ENCODE data around the gene DMWD. TPM values are rescaled to one million over a fixed set of nuclear protein-coding genes. Genes with fewer than 3 reads are reported as not detected.
"Not testable (repeated sequence)": the region's sequence is repeated elsewhere in the genome, so short reads cannot be mapped to it uniquely, and the experiment has no call there.

DMWD gene
- total RNA-seq, 1 experiment from 2014 or later, result 35.9 TPM

DNA sequence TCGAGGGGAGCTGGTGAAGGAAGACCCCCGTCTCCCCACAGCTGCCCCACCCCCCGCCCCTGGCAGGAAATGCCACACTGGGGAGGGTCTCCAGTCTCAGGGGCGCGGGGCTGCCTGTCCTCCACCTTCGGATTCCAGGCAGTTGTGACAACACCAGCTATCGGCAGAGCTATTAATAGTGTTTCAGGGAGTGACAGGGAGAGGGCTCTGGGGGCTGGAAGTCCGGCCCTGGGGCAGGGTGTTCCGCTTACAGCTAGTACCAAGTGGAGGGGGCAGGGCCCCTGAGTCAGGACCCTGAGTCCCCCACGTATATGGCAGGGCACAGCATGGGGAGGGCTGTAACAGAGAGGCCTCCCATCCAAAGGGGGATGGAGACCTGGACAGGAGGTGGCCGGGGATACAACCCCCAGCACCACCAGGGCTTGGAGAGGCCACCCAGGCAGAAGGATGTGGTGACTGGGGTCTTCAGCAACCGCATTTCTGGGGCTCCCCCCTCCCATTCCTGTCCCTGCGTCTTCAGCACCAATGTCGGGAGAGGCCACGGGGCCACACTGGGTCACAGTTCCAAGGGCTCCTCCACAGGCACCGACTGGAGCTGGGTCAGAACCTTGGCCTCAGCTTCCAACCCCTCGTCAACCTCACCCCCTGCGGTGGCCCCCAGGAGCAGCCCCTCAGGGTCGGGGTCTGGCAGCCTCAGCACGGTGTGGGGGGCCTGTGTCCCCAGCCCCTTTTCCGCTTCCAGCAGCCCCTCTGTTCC is 27.5 kb downstream of the DMWD start:
- peak; percentile 77 for DNase-seq
- Histone ChIP-seq H3K4me3 (ENCODE audit: insufficient read depth, low read depth, low read length) (no peak overlapping the region), H3K27me3 (ENCODE audit: control insufficient read depth, insufficient read depth, low read length) (no peaks in the 10 kb centered on the region), H3K36me3 (replicated peaks; ENCODE audit: control insufficient read depth, insufficient read depth, low read length) (no peaks in the 10 kb centered on the region)

DNA sequence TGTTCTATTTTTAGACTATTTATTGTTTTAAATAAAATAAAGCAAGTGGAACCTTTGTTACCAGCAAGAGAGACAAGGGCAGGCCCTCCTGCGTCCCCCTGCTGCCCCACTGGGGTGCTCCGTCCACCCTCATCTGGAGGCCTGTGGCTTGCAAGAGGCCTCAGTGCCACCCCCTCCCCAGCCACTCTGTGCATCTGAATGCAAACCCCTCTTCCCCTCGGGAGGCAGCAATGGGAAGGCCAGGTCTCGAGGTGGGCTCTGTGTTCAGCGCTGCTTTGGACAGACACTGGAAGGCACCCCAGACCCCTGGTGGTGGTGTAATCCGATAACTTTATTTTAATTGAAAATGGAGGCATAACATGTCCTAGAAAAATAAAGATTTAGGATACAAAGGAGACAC is 28.2 kb downstream of the DMWD start:
- Histone ChIP-seq H3K27me3 (ENCODE audit: control insufficient read depth, insufficient read depth, low read length) (no peaks in the 10 kb centered on the region), H3K4me3 (ENCODE audit: insufficient read depth, low read depth, low read length) (no peak overlapping the region), H3K36me3 (replicated peaks; ENCODE audit: control insufficient read depth, insufficient read depth, low read length) (no peaks in the 10 kb centered on the region)
- DNase-seq, result peak; percentile 84

DNA sequence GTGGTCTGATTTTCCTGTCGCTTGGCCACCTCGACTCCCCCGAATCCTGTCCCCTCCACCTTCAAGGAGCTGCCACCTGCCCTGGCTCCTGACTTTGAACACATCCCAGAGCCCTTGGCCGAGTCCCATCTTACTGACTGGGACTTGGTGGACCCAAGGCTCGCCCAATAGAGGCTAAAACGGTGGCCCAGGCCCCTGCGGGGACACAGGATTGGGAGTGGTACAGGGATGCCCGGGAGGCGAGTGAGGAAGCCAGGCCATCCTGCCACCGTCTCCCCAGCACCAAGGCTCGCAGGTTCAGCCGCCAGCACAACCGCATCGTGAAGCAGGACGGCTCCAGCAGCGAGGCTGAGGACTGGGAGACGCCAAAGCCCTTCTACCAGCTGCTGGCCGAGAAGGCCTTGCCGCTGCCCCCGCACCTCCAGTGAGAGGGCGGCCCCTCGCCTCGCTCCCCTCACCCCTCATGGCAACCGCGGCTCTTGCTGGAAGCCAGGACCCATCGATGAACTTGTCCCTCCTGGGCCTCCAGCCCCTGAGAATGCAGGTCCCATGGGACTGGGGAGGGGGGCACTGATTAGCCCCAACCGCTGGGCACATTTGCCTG is 28.9 kb downstream of the DMWD start:
- peak; percentile 77 for DNase-seq

DNA sequence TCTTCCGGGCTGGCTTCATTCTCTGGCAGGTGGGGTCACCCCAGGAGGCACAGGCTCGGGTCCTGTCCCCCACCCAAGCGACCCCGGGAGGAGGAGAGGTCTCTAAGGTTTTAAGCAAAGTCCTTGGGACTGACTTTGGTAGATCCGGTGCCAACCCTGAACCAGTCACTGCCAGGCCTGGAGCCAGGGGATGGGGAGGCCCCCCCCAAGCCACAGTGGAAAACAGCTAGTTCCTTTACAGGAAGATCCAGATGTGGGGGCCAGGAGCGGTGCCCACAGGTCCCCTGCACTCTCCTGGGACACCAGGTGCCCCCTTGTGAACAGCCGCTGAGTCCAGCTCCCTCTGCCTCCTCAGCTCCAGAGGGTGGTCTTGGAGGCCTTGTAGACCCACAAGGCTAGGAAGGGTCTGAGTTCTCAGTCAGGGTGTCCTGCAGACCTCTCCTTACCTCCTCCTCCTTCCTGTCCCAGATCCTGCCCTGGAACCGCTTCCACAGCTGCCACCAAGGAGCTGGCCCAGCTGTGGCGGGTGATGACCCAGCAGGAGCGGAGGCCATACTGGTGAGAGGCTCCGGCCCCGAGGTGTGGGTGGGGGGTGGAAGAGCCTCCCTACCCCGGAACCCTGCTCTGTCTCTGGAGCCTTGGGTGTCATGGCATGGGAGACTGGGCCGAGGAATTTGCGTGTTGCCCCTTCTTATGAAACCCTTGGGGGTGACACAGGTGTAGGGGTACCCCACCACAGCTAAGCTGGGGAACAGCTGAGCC is 29.6 kb downstream of the DMWD start:
- DNase-seq, result peak; percentile 46
- no peaks in the 10 kb centered on the region for H3K27me3 ChIP-seq (ENCODE audit: control insufficient read depth, insufficient read depth, low read length)
- H3K4me3 ChIP-seq (ENCODE audit: insufficient read depth, low read depth, low read length), result no peak overlapping the region
- no peaks in the 10 kb centered on the region for H3K36me3 ChIP-seq (replicated peaks; ENCODE audit: control insufficient read depth, insufficient read depth, low read length)

More for the DNA sequence above, 28.9 kb downstream of the DMWD start:
- Histone ChIP-seq H3K4me3 (ENCODE audit: insufficient read depth, low read depth, low read length) (no peak overlapping the region), H3K36me3 (replicated peaks; ENCODE audit: control insufficient read depth, insufficient read depth, low read length) (no peaks in the 10 kb centered on the region), H3K27me3 (ENCODE audit: control insufficient read depth, insufficient read depth, low read length) (no peaks in the 10 kb centered on the region)

DNA sequence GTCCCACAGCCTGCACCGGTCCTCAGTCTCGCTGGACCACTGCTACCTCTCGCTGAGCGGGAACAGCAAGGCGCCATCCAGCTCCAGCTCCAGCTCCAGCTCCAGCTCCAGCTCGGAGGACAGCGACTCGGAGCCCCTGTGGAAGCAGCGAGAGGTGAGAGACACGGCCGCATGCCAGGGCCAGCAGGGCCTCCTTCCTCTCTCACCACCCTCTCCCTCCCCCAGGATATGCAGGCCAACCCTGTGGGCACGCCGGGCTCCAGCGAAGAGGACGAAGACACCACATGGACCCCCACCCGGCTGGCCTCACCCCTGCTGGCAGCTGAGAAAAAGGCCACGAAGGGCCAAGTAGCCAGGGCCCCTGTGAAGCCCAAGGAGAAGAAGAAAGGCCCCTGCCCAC is 30.9 kb downstream of the DMWD start:
- H3K36me3 ChIP-seq (replicated peaks; ENCODE audit: control insufficient read depth, insufficient read depth, low read length), result no peaks in the 10 kb centered on the region
- H3K27me3 ChIP-seq (ENCODE audit: control insufficient read depth, insufficient read depth, low read length), result no peaks in the 10 kb centered on the region
- peak; percentile 69 for DNase-seq
- no peak overlapping the region for H3K4me3 ChIP-seq (ENCODE audit: insufficient read depth, low read depth, low read length)

DNA sequence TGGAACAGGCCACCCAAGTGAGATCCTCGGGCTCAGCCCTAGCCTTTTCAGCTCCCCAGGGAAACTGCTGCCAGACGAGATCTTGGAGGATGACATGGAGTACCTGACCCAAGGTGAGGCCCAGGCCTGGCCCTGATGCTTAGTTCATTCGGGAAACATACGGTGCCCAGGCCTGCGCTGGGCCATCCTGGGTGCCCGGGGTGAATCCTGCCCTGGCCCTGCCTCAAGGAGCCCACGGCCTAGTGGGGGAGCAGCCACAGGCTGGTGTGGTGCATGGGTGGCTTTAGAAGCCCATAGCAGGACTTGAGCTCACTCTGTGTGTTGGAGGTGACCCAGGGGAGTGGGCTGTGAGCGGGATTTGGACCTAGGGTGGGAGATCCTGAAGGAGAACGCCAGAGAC is 33.7 kb downstream of the DMWD start:
- no peaks in the 10 kb centered on the region; the same call in 1 of the 2 replicates for H3K27me3 ChIP-seq (ENCODE audit: control insufficient read depth, insufficient read depth, low read length)
- no peaks in the 10 kb centered on the region for H3K36me3 ChIP-seq (replicated peaks; ENCODE audit: control insufficient read depth, insufficient read depth, low read length)
- no peak overlapping the region for H3K4me3 ChIP-seq (ENCODE audit: insufficient read depth, low read depth, low read length)
- DNase-seq, result no peak

DNA sequence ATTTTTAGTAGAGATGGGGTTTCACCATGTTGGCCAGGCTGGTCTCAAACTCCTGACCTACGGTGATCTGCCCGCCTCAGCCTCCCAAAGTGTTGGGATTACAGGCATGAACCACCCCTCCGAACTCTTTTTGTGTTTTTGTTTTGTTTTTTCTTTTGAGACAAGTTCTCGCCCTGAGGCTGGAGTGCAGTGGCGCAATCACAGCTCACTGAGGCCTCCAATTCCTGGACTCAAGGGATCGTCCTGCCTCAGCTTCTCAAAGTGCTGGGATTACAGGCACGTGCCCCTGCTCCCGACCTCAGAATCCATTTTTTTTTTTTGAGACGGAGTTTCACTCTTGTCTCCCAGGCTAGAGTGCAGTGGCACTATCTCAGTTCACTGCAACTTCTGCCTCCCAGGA is 35.0 kb downstream of the DMWD start:
- no peak for DNase-seq
- Histone ChIP-seq H3K36me3 (replicated peaks; ENCODE audit: control insufficient read depth, insufficient read depth, low read length) (no peaks in the 10 kb centered on the region), H3K4me3 (ENCODE audit: insufficient read depth, low read depth, low read length) (no peak overlapping the region), H3K27me3 (ENCODE audit: control insufficient read depth, insufficient read depth, low read length) (no peaks in the 10 kb centered on the region; the same call in 1 of the 2 replicates)

DNA sequence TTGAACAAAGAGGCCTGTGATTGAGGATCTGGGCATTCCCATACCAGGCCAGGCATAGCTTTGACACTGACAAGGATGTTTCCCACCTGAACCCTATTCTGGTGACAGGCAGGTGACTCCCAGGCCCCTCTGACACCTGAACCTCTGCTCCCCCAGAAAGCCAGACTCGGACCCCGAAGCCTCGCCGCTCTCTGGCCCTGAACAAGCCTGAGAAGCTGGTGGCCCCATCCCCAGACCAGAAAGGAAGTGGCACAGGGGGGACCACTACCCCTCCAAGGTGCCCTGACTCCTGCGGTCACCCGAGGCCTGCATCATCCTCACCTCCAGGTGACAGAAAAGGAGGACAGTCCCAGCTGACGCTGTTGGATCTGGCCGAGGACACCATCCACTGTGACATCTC is 38.3 kb downstream of the DMWD start:
- DNase-seq, result no peak
- Histone ChIP-seq H3K4me3 (ENCODE audit: insufficient read depth, low read depth, low read length) (no peak overlapping the region), H3K36me3 (replicated peaks; ENCODE audit: control insufficient read depth, insufficient read depth, low read length) (no peaks in the 10 kb centered on the region), H3K27me3 (ENCODE audit: control insufficient read depth, insufficient read depth, low read length) (no peaks in the 10 kb centered on the region; the same call in 1 of the 2 replicates)

DNA sequence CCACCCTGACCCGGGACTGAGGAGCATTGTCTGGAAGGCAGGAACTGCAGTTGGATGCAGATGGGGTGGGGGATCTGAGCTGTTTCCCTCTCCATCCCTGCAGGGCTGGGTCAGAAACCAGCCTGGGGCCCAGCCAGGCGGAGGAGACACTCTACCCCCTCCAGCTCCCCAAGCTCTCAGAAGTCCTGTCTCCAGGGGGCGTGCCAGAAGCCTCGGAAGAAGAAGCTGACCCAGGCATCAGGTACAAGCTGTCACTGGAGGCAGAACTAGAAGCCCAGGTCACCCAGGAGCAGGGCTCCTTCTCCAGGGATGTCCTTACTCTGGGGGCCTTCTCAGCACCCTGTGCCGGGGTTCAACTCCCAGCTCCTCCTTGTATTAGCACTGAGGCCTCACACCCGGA is 39.1 kb downstream of the DMWD start:
- DNase-seq, result peak; percentile 90
- no peak overlapping the region for H3K4me3 ChIP-seq (ENCODE audit: insufficient read depth, low read depth, low read length)
- H3K36me3 ChIP-seq (replicated peaks; ENCODE audit: control insufficient read depth, insufficient read depth, low read length), result no peaks in the 10 kb centered on the region
- no peaks in the 10 kb centered on the region; the same call in 1 of the 2 replicates for H3K27me3 ChIP-seq (ENCODE audit: control insufficient read depth, insufficient read depth, low read length)

DNA sequence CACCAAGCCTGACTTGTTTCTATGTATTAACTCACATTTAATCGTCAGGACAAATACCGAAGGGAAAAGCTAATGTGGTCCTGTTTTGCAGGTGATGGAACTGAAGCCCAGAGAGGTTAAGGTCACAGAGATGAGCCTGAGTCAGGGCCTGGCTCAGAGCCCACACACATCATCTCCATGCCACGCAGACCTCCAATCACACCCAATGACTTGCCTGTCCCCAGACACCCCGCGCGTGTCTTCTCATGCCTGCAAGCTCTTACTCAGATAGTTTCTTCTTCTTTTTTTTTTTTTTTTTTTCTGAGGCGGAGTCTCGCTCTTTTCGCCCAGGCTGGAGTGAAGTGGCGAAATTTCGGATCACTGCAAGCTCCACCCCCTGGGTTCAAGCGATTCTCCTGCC is 40.0 kb downstream of the DMWD start:
- no peaks in the 10 kb centered on the region for H3K36me3 ChIP-seq (replicated peaks; ENCODE audit: control insufficient read depth, insufficient read depth, low read length)
- H3K4me3 ChIP-seq (ENCODE audit: insufficient read depth, low read depth, low read length), result no peak overlapping the region
- DNase-seq, result no peak
- H3K27me3 ChIP-seq (ENCODE audit: control insufficient read depth, insufficient read depth, low read length), result no peaks in the 10 kb centered on the region; the same call in 1 of the 2 replicates

DNA sequence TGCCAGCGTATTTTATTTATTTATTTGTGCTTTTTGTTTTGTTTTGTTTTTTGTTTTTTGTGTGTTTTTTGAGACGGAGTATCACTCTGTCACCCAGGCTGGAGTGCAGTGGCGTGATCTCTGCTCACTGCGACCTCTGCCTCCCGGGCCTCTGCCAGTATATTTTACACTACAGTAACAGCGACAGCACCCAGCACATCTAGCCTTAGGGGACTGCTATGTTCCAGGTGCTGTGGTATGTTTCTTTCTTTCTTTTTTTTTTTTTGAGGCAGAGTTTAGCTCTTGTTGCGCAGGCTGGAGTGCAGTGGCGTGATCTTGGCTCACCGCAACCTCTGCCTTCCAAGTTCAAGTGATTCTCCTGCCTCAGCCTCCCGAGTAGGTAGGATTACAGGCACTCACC is 41.2 kb downstream of the DMWD start:
- not testable (repeated sequence) for H3K4me3 ChIP-seq (ENCODE audit: insufficient read depth, low read depth, low read length); H3K36me3 ChIP-seq (replicated peaks; ENCODE audit: control insufficient read depth, insufficient read depth, low read length); H3K27me3 ChIP-seq (ENCODE audit: control insufficient read depth, insufficient read depth, low read length); DNase-seq

DNA sequence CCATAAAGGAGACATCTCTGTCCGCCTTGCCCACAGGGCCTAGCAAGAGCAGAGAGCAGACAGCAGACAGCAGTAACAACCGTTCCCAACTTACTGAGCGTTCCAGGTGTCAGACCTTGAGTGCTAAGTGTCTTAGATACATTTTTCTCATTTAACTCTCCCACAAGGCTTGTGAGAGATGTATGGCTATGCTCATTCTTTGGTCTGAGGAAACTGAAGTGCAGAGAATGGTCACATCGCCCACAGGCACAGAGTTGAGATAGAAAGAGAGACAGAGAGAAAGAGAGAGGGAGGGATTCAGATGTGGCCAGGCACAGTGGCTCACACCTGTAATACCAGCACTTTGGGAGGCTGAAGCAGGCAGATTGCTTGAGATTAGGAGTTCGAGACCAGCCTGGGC is 45.1 kb downstream of the DMWD start:
- DNase-seq, result no peak
- no peaks in the 10 kb centered on the region for H3K36me3 ChIP-seq (replicated peaks; ENCODE audit: control insufficient read depth, insufficient read depth, low read length)
- H3K4me3 ChIP-seq (ENCODE audit: insufficient read depth, low read depth, low read length), result no peak overlapping the region
- no peaks in the 10 kb centered on the region for H3K27me3 ChIP-seq (ENCODE audit: control insufficient read depth, insufficient read depth, low read length)

DNA sequence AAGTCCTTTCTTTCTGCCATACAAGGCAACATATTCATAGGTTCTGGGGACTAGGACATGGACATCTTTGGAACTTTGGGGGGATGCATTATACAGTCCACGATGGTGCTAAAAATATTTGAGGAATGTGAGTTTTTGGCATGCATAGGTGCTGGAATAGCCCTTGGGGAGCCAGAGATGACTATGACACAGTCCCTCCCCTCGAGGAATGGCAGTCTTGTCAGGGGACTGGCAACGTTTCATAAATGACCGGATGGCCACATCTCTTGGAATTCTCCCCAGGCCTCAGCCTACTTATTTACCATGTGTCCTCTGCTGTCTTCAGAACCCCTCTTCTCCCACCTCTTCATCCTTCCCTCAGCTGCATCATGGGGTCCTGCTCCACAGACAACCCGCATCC is 45.8 kb downstream of the DMWD start:
- no peak overlapping the region for H3K4me3 ChIP-seq (ENCODE audit: insufficient read depth, low read depth, low read length)

DNA sequence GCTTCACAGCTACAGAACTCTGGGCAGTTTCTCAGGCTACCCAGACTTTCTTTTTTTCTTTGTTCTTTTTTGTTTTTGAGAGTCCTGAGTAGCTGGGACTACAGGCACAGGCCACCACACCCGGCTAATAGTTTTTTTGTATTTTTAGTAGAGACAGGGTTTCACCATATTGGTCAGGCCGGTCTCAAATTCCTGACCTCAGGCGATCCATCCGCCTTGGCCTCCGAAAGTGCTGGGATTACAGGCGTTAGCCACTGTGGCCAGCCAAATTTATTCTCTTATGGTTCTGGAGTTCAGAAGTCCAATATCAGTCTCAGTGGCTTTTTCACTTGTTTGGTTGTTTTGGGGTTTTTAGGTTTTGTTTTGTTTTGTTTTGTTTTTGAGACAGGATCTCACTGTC is 47.0 kb downstream of the DMWD start:
- Histone ChIP-seq H3K4me3 (ENCODE audit: insufficient read depth, low read depth, low read length) (no peak overlapping the region), H3K36me3 (replicated peaks; ENCODE audit: control insufficient read depth, insufficient read depth, low read length) (no peaks in the 10 kb centered on the region), H3K27me3 (ENCODE audit: control insufficient read depth, insufficient read depth, low read length) (no peaks in the 10 kb centered on the region)
- DNase-seq, result no peak

More for the DNA sequence above, 45.8 kb downstream of the DMWD start:
- no peak for DNase-seq
- Histone ChIP-seq H3K27me3 (ENCODE audit: control insufficient read depth, insufficient read depth, low read length) (no peaks in the 10 kb centered on the region), H3K36me3 (replicated peaks; ENCODE audit: control insufficient read depth, insufficient read depth, low read length) (no peaks in the 10 kb centered on the region)

DNA sequence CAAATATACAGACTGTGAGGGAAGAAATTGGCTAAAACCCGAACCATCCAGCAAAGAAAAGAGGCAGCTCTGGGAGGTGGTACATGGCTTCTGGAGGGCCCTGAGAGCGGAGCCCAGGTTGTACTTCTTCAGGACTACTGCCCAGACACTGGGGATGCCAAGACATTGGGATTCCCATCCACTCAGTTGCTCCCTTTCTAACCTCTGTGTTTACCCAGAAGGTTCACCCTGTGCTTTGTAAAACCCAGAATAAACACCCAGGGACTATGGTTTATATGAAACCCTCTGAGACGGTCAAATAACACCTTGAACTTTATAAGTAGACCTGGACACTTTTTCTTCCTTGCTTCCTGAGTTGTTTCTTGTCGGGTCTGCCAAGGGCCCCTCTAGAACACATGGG is 49.7 kb downstream of the DMWD start:
- no peak for DNase-seq
- Histone ChIP-seq H3K27me3 (ENCODE audit: control insufficient read depth, insufficient read depth, low read length) (no peaks in the 10 kb centered on the region), H3K4me3 (ENCODE audit: insufficient read depth, low read depth, low read length) (no peak overlapping the region), H3K36me3 (replicated peaks; ENCODE audit: control insufficient read depth, insufficient read depth, low read length) (no peaks in the 10 kb centered on the region)
